B cell (primary cell): ENCODE data around the gene LRRC4C. TPM values are rescaled to one million over a fixed set of nuclear protein-coding genes. Genes with fewer than 3 reads are reported as not detected.

ENCODE experiments used
- ATAC-seq: fragments of 200-7000 bp; cut with Tn5 transposase; one replicate; pipeline ENCODE4 v1.10.0; 2021; ENCODE audit warnings: low read depth, mild to moderate bottlenecking, moderate number of reproducible peaks, moderate library complexity
- CTCF ChIA-PET: fragments of 350-600 bp; sonication (Branson Sonifier 250); formaldehyde crosslinking; loops from one replicate; lab custom pipeline; 2021; ENCODE audit warnings: antibody characterized with exemption, inconsistent platforms; lab: Charles Lee
- POLR2A ChIA-PET: fragments of 350-600 bp; sonication (Branson Sonifier 250); formaldehyde crosslinking; loops from one replicate; lab custom pipeline; 2021; ENCODE audit warnings: antibody characterized with exemption; lab: Charles Lee
- DNase-seq: peaks from one replicate; pipeline ENCODE4 v3.0.0; 2013
- H2AFZ ChIP-seq: 2 replicates; pipeline ENCODE4 v1.6.1; 2012; ENCODE audit warnings: mild to moderate bottlenecking, low read depth, low read length; ENCODE audit not compliant: insufficient read depth, poor library complexity, severe bottlenecking
- H3K27ac ChIP-seq, 2 donors: 1 replicate in 1 of 2; 2 replicates in 1 of 2; pipeline ENCODE4 v1.5.1; 2012 to 2013; ENCODE audit warnings: low read length in 2 of 2, mild to moderate bottlenecking in 2 of 2, moderate library complexity in 1 of 2
- H3K27me3 ChIP-seq, 4 experiments: fragments of 200-600 bp in 1 of 4; sonication (generic) in 1 of 4; replicated peaks in 1 of 4; 1 replicate in 2 of 4; 2 replicates in 2 of 4; pipeline versions ENCODE4 v1.6.1 to v1.7.0; 2013 to 2016; ENCODE audit warnings: low read length in 3 of 4, mild to moderate bottlenecking in 2 of 4, mixed read lengths in 1 of 4, moderate library complexity in 1 of 4; ENCODE audit not compliant: insufficient read depth in 4 of 4, control insufficient read depth in 3 of 4; ENCODE audit errors: control extremely low read depth in 1 of 4
- H3K36me3 ChIP-seq, 2 experiments: replicated peaks in 1 of 2; 1 replicate in 1 of 2; 2 replicates in 1 of 2; pipeline versions ENCODE4 v1.6.1 to v1.7.1; 2013; ENCODE audit warnings: low read length in 1 of 2; ENCODE audit not compliant: insufficient read depth in 2 of 2, control insufficient read depth in 1 of 2; ENCODE audit errors: control extremely low read depth in 1 of 2, extremely low read depth in 1 of 2
- H3K4me1 ChIP-seq, 2 donors: fragments of 200-600 bp in 1 of 2; sonication (generic) in 1 of 2; 1 replicate in 1 of 2; 2 replicates in 1 of 2; pipeline versions ENCODE4 v1.5.1 to v1.6.1; 2013 to 2017; ENCODE audit warnings: low read length in 2 of 2; ENCODE audit not compliant: control insufficient read depth in 2 of 2, insufficient read depth in 2 of 2
- H3K4me2 ChIP-seq: replicated peaks from 2 replicates; pipeline ENCODE3; 2012; ENCODE audit warnings: mild to moderate bottlenecking, low read depth, low read length; ENCODE audit not compliant: poor library complexity, severe bottlenecking
- H3K4me3 ChIP-seq, 5 experiments: fragments of 200-600 bp in 1 of 5; sonication (generic) in 1 of 5; 1 replicate in 3 of 5; 2 replicates in 2 of 5; pipeline versions ENCODE4 v1.5.1 to v1.7.0; 2011 to 2016; ENCODE audit warnings: low read length in 4 of 5, mild to moderate bottlenecking in 4 of 5, low read depth in 2 of 5, control low read depth in 1 of 5, moderate library complexity in 1 of 5; ENCODE audit not compliant: insufficient read depth in 1 of 5; ENCODE audit errors: control extremely low read depth in 1 of 5, extremely low read depth in 1 of 5
- H3K79me2 ChIP-seq: fragments of 200-600 bp; sonication (generic); one replicate; pipeline ENCODE4 v1.6.0; 2016; ENCODE audit warnings: low read length; ENCODE audit not compliant: control insufficient read depth, insufficient read depth
- H3K9ac ChIP-seq: fragments of 200-600 bp; sonication (generic); 2 replicates; pipeline ENCODE4 v1.6.1; 2017; ENCODE audit warnings: mild to moderate bottlenecking, low read length, moderate library complexity
- H3K9me3 ChIP-seq, 3 donors: one replicate each; pipeline versions ENCODE4 v1.6.1 to v1.7.1; 2013; ENCODE audit warnings: low read length in 2 of 3; ENCODE audit not compliant: control insufficient read depth in 2 of 3, insufficient read depth in 1 of 3; ENCODE audit errors: control extremely low read depth in 1 of 3
- H4K20me1 ChIP-seq: 2 replicates; pipeline ENCODE4 v1.6.0; 2012; ENCODE audit warnings: mild to moderate bottlenecking, low read length; ENCODE audit not compliant: insufficient read depth, control insufficient read depth, poor library complexity, severe bottlenecking
- H3K27ac Mint-ChIP-seq: one replicate; pipeline ENCODE4 v1.8.0; 2021; ENCODE audit warnings: mixed read lengths
- H3K27me3 Mint-ChIP-seq: one replicate; pipeline ENCODE4 v1.8.0; 2021; ENCODE audit warnings: mixed read lengths
- H3K4me1 Mint-ChIP-seq: one replicate; pipeline ENCODE4 v1.8.0; 2021; ENCODE audit warnings: mixed read lengths
- H3K4me3 Mint-ChIP-seq: one replicate; pipeline ENCODE4 v1.8.0; 2021; ENCODE audit warnings: mixed read lengths
- H3K9me3 Mint-ChIP-seq: one replicate; pipeline ENCODE4 v1.8.0; 2022; ENCODE audit warnings: mixed read lengths; ENCODE audit not compliant: insufficient read depth
- EZH2 ChIP-seq: IDR thresholded peaks from 2 replicates; pipeline ENCODE4 v1.6.1; 2012; ENCODE audit warnings: borderline replicate concordance, low read depth, mild to moderate bottlenecking, moderate library complexity, low read length; ENCODE audit not compliant: insufficient read depth, poor library complexity, severe bottlenecking
- WGBS: methylation state at CpG from one replicate; pipeline ENCODE4 v1.1.5; 2013; ENCODE audit warnings: missing lambda C conversion rate; ENCODE audit not compliant: insufficient coverage; 5-methylcytosine and 5-hydroxymethylcytosine counted together
- intact Hi-C: fragments of 100-400 bp; cut with micrococcal nuclease; formaldehyde crosslinking; loops from one replicate; pipeline ENCODE4 v1.10.0; 2022
- polyA plus RNA-seq: library from polyadenylated mRNA; depleted of rRNA; stranded (reverse); fragments of >200 nt; gene quantifications from 2 replicates; pipeline ENCODE4 v1.2.3, GENCODE V29; 2012
- total RNA-seq, 2 donors: library from RNA; stranded (reverse); fragments of 120-200 nt in 1 of 2; gene quantifications; 1 replicate in 1 of 2; 2 replicates in 1 of 2; pipeline versions ENCODE4 v1.2.3 to v1.2.4, GENCODE V29; 2013 to 2022
- TF ChIP-seq, protein P1 (sequence below): fragments of 200-600 bp; IDR thresholded peaks from one replicate; pipeline ENCODE4 v1.8.0; 2022; ENCODE audit warnings: antibody characterized with exemption, mild to moderate bottlenecking

Gene LRRC4C
- total and polyA plus RNA-seq, 2 donors (not counting 1 experiment from before 2014, with no cell fraction given) = 0.57 TPM; not detected in 1

DNA sequence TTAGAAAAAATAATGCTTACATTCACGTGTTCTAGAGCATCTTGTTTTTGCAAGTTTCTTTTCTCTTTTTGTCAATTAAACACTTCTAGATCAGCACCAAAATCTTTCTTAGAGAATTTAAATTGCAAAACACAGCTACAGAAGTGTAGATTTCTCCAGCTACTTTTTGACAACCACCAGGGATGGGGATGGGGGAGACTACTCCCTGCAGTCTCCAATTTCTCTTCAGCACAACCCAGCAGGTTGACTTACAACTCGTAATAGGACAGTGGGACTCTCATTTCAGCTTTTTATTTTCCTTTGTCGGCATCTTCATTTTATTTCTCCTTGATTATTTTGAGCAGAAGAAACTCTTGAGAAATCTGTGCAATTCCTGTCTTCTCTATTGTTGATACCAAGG lies 441.2 kb downstream of the LRRC4C start:
- no peak overlapping the region for H2AFZ ChIP-seq
- intact Hi-C loops = no loop called here
- H3K79me2 ChIP-seq = no peaks in the 10 kb centered on the region
- TF ChIP-seq EZH2 = no peak
- TF ChIP-seq, protein P1, sequence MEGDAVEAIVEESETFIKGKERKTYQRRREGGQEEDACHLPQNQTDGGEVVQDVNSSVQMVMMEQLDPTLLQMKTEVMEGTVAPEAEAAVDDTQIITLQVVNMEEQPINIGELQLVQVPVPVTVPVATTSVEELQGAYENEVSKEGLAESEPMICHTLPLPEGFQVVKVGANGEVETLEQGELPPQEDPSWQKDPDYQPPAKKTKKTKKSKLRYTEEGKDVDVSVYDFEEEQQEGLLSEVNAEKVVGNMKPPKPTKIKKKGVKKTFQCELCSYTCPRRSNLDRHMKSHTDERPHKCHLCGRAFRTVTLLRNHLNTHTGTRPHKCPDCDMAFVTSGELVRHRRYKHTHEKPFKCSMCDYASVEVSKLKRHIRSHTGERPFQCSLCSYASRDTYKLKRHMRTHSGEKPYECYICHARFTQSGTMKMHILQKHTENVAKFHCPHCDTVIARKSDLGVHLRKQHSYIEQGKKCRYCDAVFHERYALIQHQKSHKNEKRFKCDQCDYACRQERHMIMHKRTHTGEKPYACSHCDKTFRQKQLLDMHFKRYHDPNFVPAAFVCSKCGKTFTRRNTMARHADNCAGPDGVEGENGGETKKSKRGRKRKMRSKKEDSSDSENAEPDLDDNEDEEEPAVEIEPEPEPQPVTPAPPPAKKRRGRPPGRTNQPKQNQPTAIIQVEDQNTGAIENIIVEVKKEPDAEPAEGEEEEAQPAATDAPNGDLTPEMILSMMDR = no peak
- no peaks in the 10 kb centered on the region for H3K4me1 Mint-ChIP-seq
- H3K4me3 ChIP-seq = no peak overlapping the region
- peaks cover 0 to 3% (median 0%) of the 10 kb centered on the region in 3 donors for H3K9me3 ChIP-seq
- no peak overlapping the region for H3K27ac Mint-ChIP-seq
- H3K27me3 Mint-ChIP-seq = no peaks in the 10 kb centered on the region
- DNase-seq = no peak
- H3K36me3 ChIP-seq = no peaks in the 10 kb centered on the region
- H3K4me1 ChIP-seq = no peaks in the 10 kb centered on the region
- 20% methylated on average over 1 of the region's 3 CpGs for WGBS
- CTCF ChIA-PET = no interaction called here
- no peak overlapping the region for H3K4me2 ChIP-seq
- H3K9ac ChIP-seq = no peak overlapping the region
- POLR2A ChIA-PET = no interaction called here
- ATAC-seq = no peak
- no peaks in the 10 kb centered on the region for H4K20me1 ChIP-seq
- H3K9me3 Mint-ChIP-seq = no peaks in the 10 kb centered on the region
- no peaks in the 10 kb centered on the region for H3K27me3 ChIP-seq
- H3K4me3 Mint-ChIP-seq = no peak overlapping the region
- H3K27ac ChIP-seq = no peak overlapping the region

DNA sequence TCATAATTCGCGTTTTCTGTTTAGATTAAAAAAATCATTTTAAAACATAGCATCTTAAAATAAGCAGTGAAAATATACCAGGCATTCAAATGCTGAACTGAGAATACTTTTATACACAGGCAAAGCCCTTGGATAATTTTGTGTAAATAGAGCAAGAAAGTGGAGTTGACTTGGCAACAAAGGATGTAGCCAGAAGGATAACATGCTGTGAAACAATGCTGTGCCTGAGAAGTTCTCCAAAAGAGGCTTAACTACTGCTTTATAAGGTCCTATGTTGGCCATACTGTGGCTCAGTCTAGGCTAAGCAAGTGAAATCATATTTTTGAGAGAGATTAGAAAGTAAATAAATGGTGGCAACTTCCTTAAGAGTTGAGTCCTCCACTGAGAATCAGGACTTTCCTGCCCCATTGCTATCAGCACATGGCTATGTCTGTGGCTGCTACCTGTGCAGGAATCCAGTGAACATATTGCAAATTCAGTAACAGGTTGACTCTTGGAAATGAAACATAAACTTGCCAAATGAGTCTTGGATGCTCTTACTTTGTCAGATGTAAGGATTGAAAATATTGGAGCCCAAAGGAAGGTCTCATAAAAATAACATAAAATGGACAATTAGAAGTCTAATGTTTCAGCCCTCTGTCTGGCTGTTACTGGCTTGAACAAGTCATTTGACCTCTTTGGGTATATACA lies 448.9 kb downstream of the LRRC4C start:
- DNase-seq = no peak
- ChIA-PET CTCF (no interaction called here), POLR2A (no interaction called here)
- no peak overlapping the region for H3K4me3 ChIP-seq
- no peaks in the 10 kb centered on the region for H4K20me1 ChIP-seq
- WGBS = no CpG with 5 or more reads among the region's 2 CpGs
- H3K27me3 ChIP-seq = no peaks in the 10 kb centered on the region
- no peak overlapping the region for H3K27ac ChIP-seq
- H2AFZ ChIP-seq = no peak overlapping the region
- no peak overlapping the region for H3K4me3 Mint-ChIP-seq
- no peaks in the 10 kb centered on the region for H3K4me1 Mint-ChIP-seq
- H3K27ac Mint-ChIP-seq = no peak overlapping the region
- H3K36me3 ChIP-seq = no peaks in the 10 kb centered on the region
- TF ChIP-seq, protein P1 = no peak
- TF ChIP-seq EZH2 = no peak
- H3K79me2 ChIP-seq = no peaks in the 10 kb centered on the region
- no peak overlapping the region for H3K9ac ChIP-seq
- no peak for ATAC-seq
- H3K4me2 ChIP-seq = no peak overlapping the region
- intact Hi-C loops = no loop called here
- H3K4me1 ChIP-seq = no peaks in the 10 kb centered on the region
- peaks cover 3% of the 10 kb centered on the region for H3K9me3 Mint-ChIP-seq
- no peaks in the 10 kb centered on the region for H3K27me3 Mint-ChIP-seq
- peaks cover 0 to 3% (median 0%) of the 10 kb centered on the region in 3 donors for H3K9me3 ChIP-seq
